H1 (cell line): ENCODE data around the gene STX18. TPM values are rescaled to one million over a fixed set of nuclear protein-coding genes. Genes with fewer than 3 reads are reported as not detected.

Experiments
- CTCF ChIA-PET: fragments of 300-600 bp; sonication (Branson Sonifier 250); formaldehyde crosslinking; loops from one replicate; lab custom pipeline; 2021; ENCODE audit not compliant: partially characterized antibody; lab: Charles Lee
- POLR2A ChIA-PET: fragments of 300-600 bp; sonication (Branson Sonifier 250); formaldehyde crosslinking; loops from one replicate; lab custom pipeline; 2021; ENCODE audit warnings: inconsistent platforms; ENCODE audit not compliant: partially characterized antibody; lab: Charles Lee
- DNase-seq, 2 experiments: peaks; one replicate each; pipeline versions ENCODE4 v3.0.0 to v3.0.0-alpha.2; 2010 to 2022; ENCODE audit warnings: low spot score in 2 of 2, low read depth in 1 of 2, mixed read lengths in 1 of 2
- FAIRE-seq: peaks from 2 replicates; lab custom pipeline; 2011; peaks lifted over from hg19 to GRCh38; lab: Jason Lieb, UNC
- H2AFZ ChIP-seq: 2 replicates; pipeline ENCODE4 v1.8.1; 2012; ENCODE audit warnings: low read length, inconsistent platforms
- H2AK5ac ChIP-seq: 2 replicates; pipeline ENCODE4 v1.6.1; 2013; ENCODE audit warnings: low read depth, low read length
- H2BK120ac ChIP-seq: replicated peaks from 2 replicates; pipeline ENCODE3; 2013; ENCODE audit warnings: low read depth, low read length, inconsistent platforms
- H2BK12ac ChIP-seq: 2 replicates; pipeline ENCODE4 v1.6.1; 2013; ENCODE audit warnings: low read depth, low read length
- H2BK15ac ChIP-seq: 2 replicates; pipeline ENCODE4 v1.6.1; 2013; ENCODE audit warnings: low read length
- H2BK20ac ChIP-seq: 2 replicates; pipeline ENCODE4 v1.6.1; 2013; ENCODE audit warnings: low read length
- H2BK5ac ChIP-seq: 2 replicates; pipeline ENCODE4 v1.6.1; 2013; ENCODE audit warnings: low read depth, low read length
- H3K14ac ChIP-seq: 2 replicates; pipeline ENCODE4 v1.6.1; 2013; ENCODE audit warnings: inconsistent platforms; ENCODE audit not compliant: insufficient read length
- H3K18ac ChIP-seq: 2 replicates; pipeline ENCODE4 v1.6.1; 2013; ENCODE audit warnings: low read length; ENCODE audit errors: extremely low read depth
- H3K23ac ChIP-seq: 2 replicates; pipeline ENCODE4 v1.6.1; 2013; ENCODE audit warnings: inconsistent platforms; ENCODE audit not compliant: insufficient read length
- H3K23me2 ChIP-seq: 2 replicates; pipeline ENCODE4 v1.6.1; 2013; ENCODE audit warnings: low read depth, low read length
- H3K27ac ChIP-seq: 2 replicates; pipeline ENCODE4 v1.6.1; 2011; ENCODE audit warnings: low read depth, low read length, inconsistent platforms
- H3K27me3 ChIP-seq, 4 experiments: replicated peaks in 1 of 4; 1 replicate in 1 of 4; 2 replicates in 3 of 4; pipeline versions ENCODE4 v1.6.1 to v1.8.1; 2011 to 2013; ENCODE audit warnings: low read length in 3 of 4, mild to moderate bottlenecking in 3 of 4, inconsistent platforms in 2 of 4, mixed read lengths in 2 of 4, moderate library complexity in 1 of 4; ENCODE audit not compliant: control insufficient read depth in 3 of 4, insufficient read depth in 3 of 4; ENCODE audit errors: extremely low read depth in 1 of 4
- H3K36me3 ChIP-seq, 4 experiments: 2 replicates each; pipeline versions ENCODE4 v1.6.1 to v1.8.1; 2011 to 2013; ENCODE audit warnings: mild to moderate bottlenecking in 4 of 4, low read length in 3 of 4, moderate library complexity in 2 of 4, control low read depth in 1 of 4, inconsistent platforms in 1 of 4; ENCODE audit not compliant: insufficient read depth in 4 of 4, control insufficient read depth in 2 of 4
- H3K4ac ChIP-seq: replicated peaks from 2 replicates; pipeline ENCODE3; 2013; ENCODE audit warnings: low read length, low read depth, mixed read lengths, inconsistent platforms; ENCODE audit not compliant: insufficient read length
- H3K4me1 ChIP-seq, 4 experiments: replicated peaks in 1 of 4; 1 replicate in 1 of 4; 2 replicates in 3 of 4; pipeline versions ENCODE4 v1.6.1 to v1.8.1; 2011 to 2013; ENCODE audit warnings: low read length in 3 of 4, inconsistent platforms in 2 of 4, mixed read lengths in 1 of 4; ENCODE audit not compliant: insufficient read depth in 4 of 4, control insufficient read depth in 3 of 4
- H3K4me2 ChIP-seq, 2 experiments: 2 replicates each; pipeline versions ENCODE4 v1.6.1 to v1.8.1; 2011 to 2013; ENCODE audit warnings: low read depth in 2 of 2, low read length in 2 of 2, control low read depth in 1 of 2, inconsistent platforms in 1 of 2, mild to moderate bottlenecking in 1 of 2; ENCODE audit not compliant: insufficient read depth in 1 of 2
- H3K4me3 ChIP-seq, 4 experiments: fragments of 200-600, 300-600 bp in 1 of 4; sonication (generic), shearing (Covaris generic), sonication (Bioruptor Twin) in 1 of 4; 2 replicates each; pipeline versions ENCODE4 v1.5.1 to v1.8.1; 2011 to 2016; ENCODE audit warnings: low read length in 4 of 4, low read depth in 3 of 4, control low read depth in 2 of 4, inconsistent platforms in 2 of 4, mild to moderate bottlenecking in 2 of 4, mixed read lengths in 1 of 4, moderate library complexity in 1 of 4; ENCODE audit not compliant: insufficient read depth in 2 of 4; ENCODE audit errors: extremely low read depth in 1 of 4
- H3K56ac ChIP-seq: replicated peaks from 2 replicates; pipeline ENCODE3; 2013; ENCODE audit warnings: low read depth, mild to moderate bottlenecking, mixed read lengths, low read length, inconsistent platforms; ENCODE audit not compliant: insufficient read length
- H3K79me1 ChIP-seq: 2 replicates; pipeline ENCODE4 v1.6.1; 2013; ENCODE audit warnings: low read depth, low read length, control low read depth
- H3K79me2 ChIP-seq, 2 experiments: 2 replicates each; pipeline versions ENCODE4 v1.6.1 to v1.8.1; 2012 to 2013; ENCODE audit warnings: low read length in 2 of 2, mild to moderate bottlenecking in 2 of 2, inconsistent platforms in 1 of 2; ENCODE audit not compliant: insufficient read depth in 2 of 2, control insufficient read depth in 1 of 2
- H3K9ac ChIP-seq, 4 experiments: replicated peaks in 1 of 4; 1 replicate in 1 of 4; 2 replicates in 3 of 4; pipeline versions ENCODE4 v1.6.1 to v1.8.1; 2011 to 2013; ENCODE audit warnings: low read depth in 3 of 4, low read length in 3 of 4, control low read depth in 2 of 4, mild to moderate bottlenecking in 2 of 4, moderate library complexity in 2 of 4, inconsistent platforms in 1 of 4; ENCODE audit errors: extremely low read depth in 1 of 4
- H3K9me3 ChIP-seq, 2 experiments: 2 replicates each; pipeline versions ENCODE4 v1.6.1 to v1.8.1; 2012 to 2013; ENCODE audit warnings: mild to moderate bottlenecking in 2 of 2, moderate library complexity in 2 of 2, control low read depth in 1 of 2, inconsistent platforms in 1 of 2, low read depth in 1 of 2, low read length in 1 of 2, mixed read lengths in 1 of 2; ENCODE audit not compliant: insufficient read depth in 2 of 2
- H4K20me1 ChIP-seq, 2 experiments: replicated peaks in 1 of 2; 2 replicates each; pipeline versions ENCODE3 to v1.8.1; 2011 to 2013; ENCODE audit warnings: inconsistent platforms in 2 of 2, low read length in 2 of 2, mild to moderate bottlenecking in 1 of 2; ENCODE audit not compliant: insufficient read depth in 2 of 2, control insufficient read depth in 1 of 2
- H4K5ac ChIP-seq: 2 replicates; pipeline ENCODE4 v1.6.1; 2013; ENCODE audit warnings: low read length, low read depth, mixed read lengths, inconsistent platforms; ENCODE audit not compliant: insufficient read length
- H4K8ac ChIP-seq: 2 replicates; pipeline ENCODE4 v1.8.0; 2013; ENCODE audit warnings: mild to moderate bottlenecking, moderate library complexity, low read length, inconsistent platforms; ENCODE audit not compliant: insufficient read depth; ENCODE audit errors: extremely low read depth
- H4K91ac ChIP-seq: replicated peaks from 2 replicates; pipeline ENCODE3; 2013; ENCODE audit warnings: low read length, mixed read lengths, inconsistent platforms; ENCODE audit not compliant: insufficient read length
- POLR2A ChIP-seq, 2 experiments: IDR thresholded peaks; 1 replicate in 1 of 2; 2 replicates in 1 of 2; pipeline ENCODE4 v1.6.1; 2011; ENCODE audit warnings: low read depth in 2 of 2, low read length in 2 of 2, mild to moderate bottlenecking in 2 of 2; ENCODE audit errors: control extremely low read depth in 1 of 2
- TBP ChIP-seq: IDR thresholded peaks from 2 replicates; pipeline ENCODE4 v1.6.1; 2011; ENCODE audit warnings: low read depth, low read length, improper control_type of control experiment
- WGBS, 2 experiments: shearing (Covaris generic) in 1 of 2; methylation state at CpG; one replicate each; pipeline versions ENCODE4 v1.1.6 to v1.1.7; 2013 to 2015; ENCODE audit warnings: low lambda C conversion rate in 2 of 2, mixed read lengths in 2 of 2, inconsistent platforms in 1 of 2, low coverage in 1 of 2, missing lambda C conversion rate in 1 of 2; ENCODE audit not compliant: insufficient replicate concordance in 2 of 2, insufficient coverage in 1 of 2, insufficient read length in 1 of 2; ENCODE audit errors: extremely low coverage in 1 of 2, missing lambda C conversion rate in 1 of 2; 5-methylcytosine and 5-hydroxymethylcytosine counted together
- polyA plus RNA-seq, 7 experiments: library from polyadenylated mRNA; depleted of rRNA in 3 of 7; stranded (reverse) in 5 of 7; unstranded in 2 of 7; fragments of >200 nt in 5 of 7; fragments of 200-250 nt in 2 of 7; gene quantifications; 1 replicate in 5 of 7; 2 replicates in 1 of 7; 4 replicates in 1 of 7; pipeline versions ENCODE4 v1.2.1 to v1.2.3, GENCODE V29; 2011 to 2013; ENCODE audit warnings: missing spikeins in 2 of 7, mixed read lengths in 2 of 7
- total RNA-seq: library from RNA; stranded (reverse); fragmentation: NEBNext Ultra II Directional; extraction: Animal tissue kit (Norgen Biotek cat#: 25700); gene quantifications from 2 replicates; pipeline ENCODE4 v1.2.1, GENCODE V29; 2021
- TF ChIP-seq, protein P1 (sequence below): IDR thresholded peaks from 2 replicates; pipeline ENCODE4 v1.6.1; 2012; ENCODE audit warnings: inconsistent platforms

The STX18 gene
- total and polyA plus RNA-seq, 2 of the 8 experiments (the other 6 are each of a cell fraction or from before 2014, with no cell fraction given) = 14.6 to 18.3 TPM

DNA sequence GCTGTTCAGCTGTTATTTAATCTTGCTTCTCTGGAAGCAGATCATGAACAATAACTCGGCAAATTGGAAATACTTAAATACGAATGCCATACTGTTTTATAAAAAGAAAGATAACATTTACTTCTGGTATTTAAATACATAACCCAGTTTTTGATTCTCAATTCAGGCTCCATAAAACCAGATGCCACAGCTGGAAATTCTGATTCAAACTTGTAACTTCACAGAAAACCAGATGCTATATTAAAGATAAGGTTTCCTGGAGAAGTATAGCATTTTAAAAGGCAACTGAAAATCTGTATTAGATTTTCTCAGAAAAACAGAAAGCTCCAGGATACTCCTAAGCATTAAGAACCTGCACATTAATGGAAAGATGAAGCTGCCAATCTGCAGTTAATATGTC is 40.2 kb downstream of the STX18 start:
- Histone ChIP-seq H2BK20ac (no peak overlapping the region), H3K23ac (no peak overlapping the region), H3K56ac (no peak overlapping the region), H4K20me1 (peaks cover 4 to 6% of the 10 kb centered on the region in 2 experiments), H2AK5ac (no peak overlapping the region), H3K9me3 (no peaks in the 10 kb centered on the region), H3K27me3 (peaks cover 0 to 3% (median 0%) of the 10 kb centered on the region in 4 experiments; a peak in 1 of 7 replicates), H3K14ac (no peak overlapping the region), H4K91ac (no peak overlapping the region), H3K23me2 (no peaks in the 10 kb centered on the region), H3K79me2 (0 out of 4 replicates have a peak, but pooled peaks cover 0 to 3% of the 10 kb centered on the region in 2 experiments), H4K5ac (no peak overlapping the region), H3K4me2 (no peak overlapping the region), H2AFZ (no peak overlapping the region), H2BK120ac (no peak overlapping the region), H4K8ac (no peak overlapping the region), H3K36me3 (no peaks in the 10 kb centered on the region), H2BK15ac (no peak overlapping the region), H3K79me1 (no peaks in the 10 kb centered on the region; the same call in 1 of the 2 replicates), H2BK5ac (no peak overlapping the region), H3K18ac (no peak overlapping the region), H3K4me3 (no peak overlapping the region), H2BK12ac (no peak overlapping the region), H3K4me1 (peaks cover 0 to 5% (median 2%) of the 10 kb centered on the region in 4 experiments; a peak in 1 of 7 replicates), H3K27ac (no peak overlapping the region), H3K4ac (no peak overlapping the region), H3K9ac (no peak overlapping the region)
- no peak for DNase-seq
- no peak for FAIRE-seq
- TF ChIP-seq TBP = no peak
- TF ChIP-seq, protein P1, sequence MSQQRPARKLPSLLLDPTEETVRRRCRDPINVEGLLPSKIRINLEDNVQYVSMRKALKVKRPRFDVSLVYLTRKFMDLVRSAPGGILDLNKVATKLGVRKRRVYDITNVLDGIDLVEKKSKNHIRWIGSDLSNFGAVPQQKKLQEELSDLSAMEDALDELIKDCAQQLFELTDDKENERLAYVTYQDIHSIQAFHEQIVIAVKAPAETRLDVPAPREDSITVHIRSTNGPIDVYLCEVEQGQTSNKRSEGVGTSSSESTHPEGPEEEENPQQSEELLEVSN = no peak
- no peak for TF ChIP-seq POLR2A (IDR thresholded peaks at IDR 0.05; ENCODE audit: control extremely low read depth in 1 of 2, low read depth in 2 of 2, low read length in 2 of 2)
- ChIA-PET CTCF (interaction anchor here (0.5 to 2.3 kb wide), 3 partner anchors 10 to 152 kb away, joined by 3 to 10 read pairs (median 7); no protein-coding TSS in a partner anchor), POLR2A (no interaction called here)
- WGBS, 2 experiments = 81% methylated on average over 2 of the region's 2 CpGs; no CpG with 5 or more reads in 1 of the 2 experiments
